Measurements from ENCODE around the gene ANXA1.
"Not testable (repeated sequence)": the region's sequence is repeated elsewhere in the genome, so short reads cannot be mapped to it uniquely, and the experiment has no call there.

The ANXA1 gene

DNA sequence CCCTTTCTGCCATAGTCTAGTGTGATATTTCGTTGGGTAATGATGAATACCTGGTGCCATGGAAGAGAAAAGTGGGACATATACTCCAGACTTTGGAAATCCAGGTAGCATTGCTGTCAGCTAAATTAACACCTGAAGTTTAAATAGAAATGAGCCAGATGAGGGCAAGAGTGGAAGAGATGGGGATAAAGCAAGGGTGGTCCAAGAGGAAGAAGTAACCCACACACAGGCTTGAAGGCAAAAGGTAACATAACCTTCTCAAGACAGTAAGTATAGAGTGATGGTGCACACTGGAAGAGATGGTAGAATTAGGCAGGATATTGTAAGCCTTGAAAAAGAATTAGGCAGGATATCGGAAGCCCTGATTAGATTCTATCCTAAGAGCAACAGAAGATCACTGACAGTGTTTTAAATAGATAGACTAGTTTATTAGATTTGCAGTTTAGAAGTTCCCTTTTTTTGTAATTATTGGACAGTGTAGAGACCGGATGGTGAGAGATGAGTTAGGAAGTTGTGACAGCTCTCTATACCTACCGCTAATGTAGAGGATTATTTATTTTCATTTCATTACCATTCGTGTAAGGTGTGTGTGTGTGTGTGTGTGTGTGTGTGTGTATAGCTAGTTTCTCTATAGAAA lies 16.8 kb downstream of the ANXA1 start:
- DNase-seq (ENCODE audit: low spot score): no peak

GRCh38 chr9:73170185-73170957 lies 18.7 kb downstream of the ANXA1 start:
- DNase-seq (ENCODE audit: low spot score): no peak

GRCh38 chr9:73172901-73173215 lies 21.2 kb downstream of the ANXA1 start:
- DNase-seq (ENCODE audit: low spot score): no peak

- DNase-seq (ENCODE audit: low spot score): no peak
Measured at GRCh38 chr9:73173557-73174329, 22.1 kb downstream of the ANXA1 start.

GRCh38 chr9:73174330-73174980 lies 22.8 kb downstream of the ANXA1 start:
- DNase-seq (ENCODE audit: low spot score): no peak

- no peak for DNase-seq (ENCODE audit: low spot score)
Measured at GRCh38 chr9:73176450-73176875, 24.8 kb downstream of the ANXA1 start.

GRCh38 chr9:73178044-73178443 lies 26.4 kb downstream of the ANXA1 start:
- DNase-seq (ENCODE audit: low spot score): no peak

GRCh38 chr9:73179589-73179988 lies 27.9 kb downstream of the ANXA1 start:
- DNase-seq (ENCODE audit: low spot score): no peak

DNA sequence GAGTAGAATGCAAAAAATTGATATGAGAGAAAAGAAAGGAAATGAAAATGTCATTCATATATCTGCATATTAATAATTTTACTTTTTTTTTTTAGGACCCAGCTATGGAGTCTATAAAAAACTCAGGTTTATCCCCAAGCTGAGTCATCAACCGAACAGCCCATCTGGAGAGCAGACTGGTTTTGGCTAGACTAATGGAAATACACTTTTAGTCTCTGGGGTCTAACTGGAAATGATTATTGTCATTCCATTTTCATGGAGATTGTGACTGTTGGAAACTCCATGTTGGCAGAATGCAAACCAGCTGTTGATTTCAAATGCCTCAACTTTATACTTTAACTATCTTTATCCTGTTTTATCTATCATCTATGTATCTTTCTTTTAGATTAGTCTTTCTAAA lies 28.7 kb downstream of the ANXA1 start:
- no peak for DNase-seq (ENCODE audit: low spot score)

- no peak for DNase-seq (ENCODE audit: low spot score)
Measured at GRCh38 chr9:73182928-73183327, 31.3 kb downstream of the ANXA1 start.

GRCh38 chr9:73183428-73183827 lies 31.8 kb downstream of the ANXA1 start:
- no peak for DNase-seq (ENCODE audit: low spot score)

DNA sequence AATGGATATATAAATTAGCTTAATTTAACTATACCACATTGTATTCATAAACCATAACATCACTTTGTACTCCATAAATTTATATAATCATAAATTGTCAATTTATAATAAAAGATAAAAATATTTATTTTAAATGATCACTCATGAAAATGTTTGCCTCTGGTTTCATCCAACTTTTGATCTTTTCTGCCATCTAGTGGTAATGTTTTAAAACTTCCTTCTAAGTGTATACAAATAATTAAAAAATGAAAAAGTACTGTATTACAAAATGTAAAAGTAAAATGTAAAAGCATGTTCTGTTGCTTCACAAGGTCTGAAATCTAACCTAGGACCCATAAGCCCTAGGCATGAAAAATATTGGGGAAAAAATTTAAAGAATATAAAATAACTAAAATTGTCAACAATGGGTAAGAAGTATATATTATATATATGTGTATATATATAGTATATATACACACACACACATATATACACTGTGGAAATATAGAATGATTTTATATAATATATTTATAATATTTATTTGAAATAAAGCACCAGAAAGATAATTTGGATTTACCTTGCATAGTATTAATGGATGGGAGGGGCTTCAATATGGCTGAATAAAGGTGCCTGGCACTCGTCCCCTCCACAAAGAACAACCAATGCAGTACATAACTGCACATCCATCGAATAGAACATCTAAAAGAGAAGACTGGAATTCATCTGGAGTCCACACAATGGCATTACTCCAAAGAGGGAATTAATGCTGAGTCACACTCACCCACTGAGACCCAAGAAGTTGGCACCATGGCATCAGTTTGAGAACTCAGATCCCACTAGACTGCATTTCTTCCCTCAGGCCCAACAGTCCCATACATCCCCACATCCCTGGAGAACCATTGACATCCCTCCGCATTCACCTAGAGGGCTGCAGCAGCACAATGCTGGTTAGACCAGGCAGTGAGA lies 32.5 kb downstream of the ANXA1 start:
- peak; percentile 31 for DNase-seq (ENCODE audit: low spot score)

GRCh38 chr9:73191109-73191508 lies 39.4 kb downstream of the ANXA1 start:
- not testable (repeated sequence) for DNase-seq (ENCODE audit: low spot score)

- no peak for DNase-seq (ENCODE audit: low spot score)
Measured at GRCh38 chr9:73194284-73194683, 42.6 kb downstream of the ANXA1 start.

DNA sequence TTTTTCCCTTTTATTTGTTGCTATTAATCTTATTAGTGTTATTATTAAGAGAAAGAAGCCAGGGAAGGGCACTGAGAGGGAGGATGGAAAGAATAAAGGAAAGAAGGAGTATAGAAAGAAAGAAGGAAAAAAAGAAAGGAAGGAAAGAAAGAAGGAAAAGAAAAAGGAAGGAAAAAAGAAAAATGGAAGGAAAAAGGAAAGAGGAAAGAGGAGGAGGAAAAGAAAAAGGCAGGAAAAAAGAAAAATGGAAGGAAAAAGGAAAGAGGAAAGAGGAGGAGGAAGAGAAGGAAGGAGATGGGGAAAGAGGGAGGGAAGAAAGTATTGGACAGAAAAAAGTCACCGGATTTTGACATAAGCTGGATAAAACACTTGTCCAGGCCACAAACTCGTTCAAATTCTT lies 47.8 kb downstream of the ANXA1 start:
- DNase-seq (ENCODE audit: low spot score): no peak

DNA sequence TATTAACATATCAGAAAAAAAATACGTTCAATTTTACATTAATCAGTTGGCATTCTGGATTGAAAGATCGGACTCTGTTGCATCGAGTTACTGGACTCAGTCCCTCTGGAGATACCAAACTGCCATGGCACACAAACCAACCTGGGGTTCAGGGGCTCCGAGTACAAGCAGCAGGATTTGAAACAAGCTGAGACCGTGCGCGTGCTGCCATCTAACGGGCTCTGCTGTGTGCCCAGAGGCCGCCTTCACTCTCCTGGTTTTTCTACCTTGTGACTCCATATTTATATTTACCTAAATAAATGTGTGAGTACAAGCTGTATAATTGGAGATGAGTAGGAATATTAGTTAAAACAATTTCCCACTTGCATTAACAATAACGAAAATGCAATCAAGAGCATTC lies 48.2 kb downstream of the ANXA1 start:
- no peak for DNase-seq (ENCODE audit: low spot score)

DNA sequence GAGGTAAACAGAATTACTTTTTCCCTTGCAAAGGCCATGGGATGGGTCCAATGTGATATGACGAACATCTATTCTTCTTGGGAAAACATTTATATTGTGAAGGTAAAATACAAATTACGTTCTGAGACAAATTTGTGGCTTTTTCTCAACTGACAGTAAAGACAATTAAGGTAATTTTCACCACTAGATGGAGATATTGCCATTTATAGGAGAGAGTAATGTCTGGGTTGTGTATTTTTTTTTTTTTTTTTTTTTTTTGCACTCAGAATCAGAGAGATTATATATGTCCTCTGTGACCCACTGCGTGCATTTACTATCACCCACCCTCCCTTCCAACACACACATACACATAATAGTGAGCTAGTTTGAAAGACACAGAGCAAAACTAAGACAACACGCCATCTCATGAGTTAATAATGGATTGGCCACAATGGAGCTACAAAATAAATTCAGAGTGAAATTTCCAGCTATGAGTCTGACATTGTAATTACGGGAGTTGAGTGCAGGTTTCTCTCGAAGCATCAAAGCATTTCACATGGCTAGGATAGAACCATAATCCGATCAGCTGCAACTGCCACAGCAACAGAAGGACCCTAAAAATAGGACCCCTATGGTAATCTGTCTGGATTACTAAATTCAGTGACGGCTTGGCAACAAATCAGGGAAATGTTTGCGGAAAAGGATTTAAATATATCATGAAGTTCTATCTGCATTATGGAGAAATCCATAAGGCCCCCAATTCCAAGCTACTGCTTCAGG lies 49.2 kb downstream of the ANXA1 start:
- peak; percentile 16 for DNase-seq (ENCODE audit: low spot score)

DNA sequence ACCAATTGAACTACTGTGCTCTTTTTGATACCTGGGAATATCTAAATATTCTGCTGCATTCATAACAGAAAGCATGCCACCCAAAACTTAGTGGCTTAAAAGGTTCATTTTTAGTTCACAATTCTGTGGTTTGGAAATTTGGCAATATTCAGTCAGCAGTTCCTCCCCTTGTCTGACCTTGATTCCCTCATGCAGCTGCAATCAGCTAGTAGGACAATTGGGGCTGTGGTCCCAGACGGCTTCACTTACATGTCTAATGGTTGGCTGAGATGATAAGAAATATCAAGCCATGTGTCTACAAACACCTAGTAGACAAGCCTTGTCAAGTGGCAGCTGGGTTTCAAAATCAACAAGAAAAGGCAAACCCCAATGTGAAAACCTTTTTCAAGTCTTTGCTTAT lies 51.3 kb downstream of the ANXA1 start:
- no peak for DNase-seq (ENCODE audit: low spot score)

DNA sequence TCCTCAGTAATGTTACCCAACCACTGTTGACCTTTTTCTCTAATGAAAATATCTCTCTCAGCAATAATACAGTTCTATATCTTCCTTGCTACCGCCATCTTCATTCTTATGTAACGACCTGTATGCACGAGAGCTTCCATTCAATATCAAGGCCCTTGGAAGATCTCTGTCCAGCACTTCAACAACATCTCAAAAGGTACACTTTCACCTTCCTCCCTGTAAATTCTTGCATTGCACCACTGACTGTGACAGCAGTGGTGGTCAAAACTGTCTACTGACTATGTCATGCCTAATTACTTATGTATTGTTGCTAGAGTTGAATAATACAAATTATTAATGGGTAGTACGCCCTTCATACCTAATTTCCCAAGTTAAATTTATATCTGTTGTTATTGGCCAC lies 53.3 kb downstream of the ANXA1 start:
- DNase-seq (ENCODE audit: low spot score): no peak

DNA sequence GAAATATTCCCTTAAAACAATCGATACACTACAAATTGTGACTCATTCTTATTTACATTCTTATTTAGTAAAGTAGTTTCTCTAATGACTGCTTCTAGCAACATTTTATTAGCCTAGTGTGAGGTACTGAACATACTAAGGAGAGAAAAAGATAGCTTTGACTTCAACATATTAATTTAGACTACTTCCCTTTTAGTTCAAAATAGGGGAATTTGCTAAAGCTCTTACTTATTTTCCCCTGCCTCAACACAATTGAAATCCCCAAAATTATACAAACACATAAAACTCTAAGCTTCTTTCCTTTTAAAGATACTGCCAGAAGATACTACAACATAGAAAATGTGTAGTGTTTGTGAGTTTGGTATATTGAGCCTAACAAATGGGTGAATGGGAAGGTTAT lies 55.2 kb downstream of the ANXA1 start:
- DNase-seq (ENCODE audit: low spot score): no peak

Measured in globus pallidus (tissue), 1 donor.